Mucosa of descending colon (tissue), 3 donors: Measurements from ENCODE around the gene DCP1B. TPM values are rescaled to one million over a fixed set of nuclear protein-coding genes. Genes with fewer than 3 reads are reported as not detected.

ENCODE experiments used
- ATAC-seq: fragments of 200-7000 bp; cut with Tn5 transposase; one replicate; pipeline ENCODE4 v1.9.1; 2020; ENCODE audit warnings: mild to moderate bottlenecking, moderate library complexity
- DNase-seq, 3 donors: peaks; one replicate each; pipeline ENCODE4 v3.0.0-alpha.2; 2020
- H3K36me3 ChIP-seq: fragments of 200-600 bp; one replicate; pipeline ENCODE4 v1.8.0; 2021; ENCODE audit warnings: low read depth, mild to moderate bottlenecking
- H3K4me1 ChIP-seq: fragments of 200-600 bp; one replicate; pipeline ENCODE4 v1.8.0; 2021; ENCODE audit warnings: low read depth, mild to moderate bottlenecking
- H3K4me3 ChIP-seq: fragments of 200-600 bp; one replicate; pipeline ENCODE4 v1.8.0; 2021; ENCODE audit warnings: mild to moderate bottlenecking
- H3K9me3 ChIP-seq: fragments of 200-600 bp; one replicate; pipeline ENCODE4 v1.8.0; 2021; ENCODE audit warnings: mild to moderate bottlenecking
- CTCF ChIP-seq: fragments of 200-600 bp; IDR thresholded peaks from one replicate; pipeline ENCODE4 v1.8.0; 2022; ENCODE audit warnings: antibody characterized with exemption, mild to moderate bottlenecking
- intact Hi-C, 2 donors: fragments of 100-400 bp; cut with DNase I in 1 of 2; cut with micrococcal nuclease in 1 of 2; formaldehyde crosslinking; loops; one replicate each; pipeline versions ENCODE4 v1.11.0 to v1.11.1; 2022; cut with DNase I, micrococcal nuclease
- total RNA-seq, 3 donors: library from RNA; stranded (reverse); fragmentation: NEBNext Ultra II Directional in 2 of 3; extraction: Animal tissue kit (Norgen Biotek cat#: 25700) in 2 of 3; gene quantifications; one replicate each; pipeline versions ENCODE4 v1.2.1 to v1.2.4, GENCODE V29; 2021 to 2023
- donor health status: DM: no; HTN: no; CAD: no; lungs with moderate emphysema.
- donor health status: DM: no; HTN: no; CAD: no.
- donor health status: DM: no; HTN: yes; CAD: no.

The DCP1B gene
- total RNA-seq, 3 donors from 2014 or later = 10.1 to 27.3 (median 12.6) TPM

GRCh38 chr12:1913377-1914113 lies 90.7 kb downstream of the DCP1B start:
- Histone ChIP-seq H3K9me3 (no peaks in the 10 kb centered on the region), H3K4me3 (no peak overlapping the region), H3K4me1 (no peaks in the 10 kb centered on the region), H3K36me3 (no peaks in the 10 kb centered on the region)
- ATAC-seq (no peak), DNase-seq (no peak)
- intact Hi-C loops = no loop called here
- no peak for TF ChIP-seq CTCF

GRCh38 chr12:1912580-1913376 lies 91.5 kb downstream of the DCP1B start:
- Histone ChIP-seq H3K9me3 (no peaks in the 10 kb centered on the region), H3K4me3 (no peak overlapping the region), H3K4me1 (peaks cover 6% of the 10 kb centered on the region), H3K36me3 (no peaks in the 10 kb centered on the region)
- intact Hi-C loops = no loop called here
- ATAC-seq (no peak), DNase-seq (no peak)
- TF ChIP-seq CTCF = no peak

- no peak for TF ChIP-seq CTCF
- peaks cover 6% of the 10 kb centered on the region for H3K4me1 ChIP-seq
- intact Hi-C loops = no loop called here
- ATAC-seq = no peak
- DNase-seq = no peak
- no peak overlapping the region for H3K4me3 ChIP-seq
- no peaks in the 10 kb centered on the region for H3K9me3 ChIP-seq
- no peaks in the 10 kb centered on the region for H3K36me3 ChIP-seq
These were observed 92.4 kb downstream of the DCP1B start for GRCh38 chr12:1911598-1912575.

- TF ChIP-seq CTCF = no peak
- no peaks in the 10 kb centered on the region for H3K9me3 ChIP-seq
- DNase-seq (no peak), ATAC-seq (no peak)
- peaks cover 6% of the 10 kb centered on the region for H3K4me1 ChIP-seq
- no peaks in the 10 kb centered on the region for H3K36me3 ChIP-seq
- intact Hi-C loops = no loop called here
- H3K4me3 ChIP-seq = no peak overlapping the region
These were observed 93.8 kb downstream of the DCP1B start for GRCh38 chr12:1910468-1910867.

- DNase-seq (no peak), ATAC-seq (no peak)
- no peak for TF ChIP-seq CTCF
- Histone ChIP-seq H3K36me3 (no peaks in the 10 kb centered on the region), H3K4me1 (peaks cover 6% of the 10 kb centered on the region), H3K9me3 (peaks cover 13% of the 10 kb centered on the region), H3K4me3 (no peak overlapping the region)
- intact Hi-C loops = no loop called here
These were observed 95.5 kb downstream of the DCP1B start for GRCh38 chr12:1908758-1909157.
